ENCODE results near the gene ANXA5. TPM values are rescaled to one million over a fixed set of nuclear protein-coding genes. Genes with fewer than 3 reads are reported as not detected.
A peak's percentile ranks its signal among the peaks of the same experiment; 100 is the strongest.

ANXA5 gene
- total RNA-seq, 1 experiment from 2014 or later, result 231 TPM

- Histone ChIP-seq H4K8ac (replicated peaks; ENCODE audit: insufficient read length, low read depth, low read length) (no peak overlapping the region), H3K79me1 (ENCODE audit: insufficient read depth, low read depth, low read length, poor library complexity, severe bottlenecking) (no peaks in the 10 kb centered on the region)
- DNase-seq, result peak; percentile 63
Observed at GRCh38 chr4:121740796-121741409, 44.1 kb upstream of the ANXA5 start.

More at GRCh38 chr4:121740796-121741409, 44.1 kb upstream of the ANXA5 start:
- no peak overlapping the region for H2BK12ac ChIP-seq (ENCODE audit: insufficient read length, low read depth, low read length)
- H3K27ac Mint-ChIP-seq, result no peak overlapping the region; a peak in 1 of 7 replicates
- WGBS (ENCODE audit: extremely low coverage, insufficient read length, low lambda C conversion rate), result no CpG with 5 or more reads among the region's 12 CpGs
- no peak overlapping the region for H3K4me2 ChIP-seq (ENCODE audit: insufficient read depth, insufficient read length, low read length)
- no peaks in the 10 kb centered on the region; a peak in 1 of 7 replicates for H3K36me3 Mint-ChIP-seq (ENCODE audit: insufficient read depth in 1 of 3, low read depth in 3 of 3)
- peaks cover 3% of the 10 kb centered on the region in 2 experiments; a peak in 4 of 5 replicates for H3K9me3 Mint-ChIP-seq
- peaks cover 20% of the 10 kb centered on the region in 2 experiments for H3K4me1 Mint-ChIP-seq
- no peak for TF ChIP-seq CTCF (conservative IDR thresholded peaks at IDR 0.05)
- no peak overlapping the region for H2BK120ac ChIP-seq (ENCODE audit: low read depth, low read length, poor library complexity, severe bottlenecking)
- no peak overlapping the region for H3K56ac ChIP-seq (ENCODE audit: insufficient read length, low read depth, low read length)
- peaks cover 30% of the 10 kb centered on the region for H3K27me3 Mint-ChIP-seq (ENCODE audit: low read depth)
- H3K79me2 ChIP-seq (ENCODE audit: insufficient read depth, low read length), result no peaks in the 10 kb centered on the region
- no peak overlapping the region for H2AK5ac ChIP-seq (ENCODE audit: insufficient read length, low read length)
- H2BK20ac ChIP-seq (ENCODE audit: low read depth, low read length, poor library complexity, severe bottlenecking), result no peak overlapping the region
- no peak overlapping the region for H3K14ac ChIP-seq (ENCODE audit: insufficient read depth, low read length)
- no peak overlapping the region for H4K91ac ChIP-seq (ENCODE audit: insufficient read length, low read depth, low read length)
- peak overlapping the region in 1 of 2 experiments; percentile 7; a peak in 1 of 5 replicates for H3K4me3 Mint-ChIP-seq
- no peaks in the 10 kb centered on the region for H3K23me2 ChIP-seq (ENCODE audit: insufficient read length, low read depth, low read length, poor library complexity, severe bottlenecking)
- no peaks in the 10 kb centered on the region for H3K4me1 ChIP-seq (ENCODE audit: insufficient read depth, low read length)
- H3K18ac ChIP-seq (ENCODE audit: insufficient read length, low read depth, low read length), result no peak overlapping the region
- no peak overlapping the region for H2BK15ac ChIP-seq (ENCODE audit: low read depth, low read length)
- H4K20me1 ChIP-seq (ENCODE audit: control insufficient read depth, insufficient read depth, insufficient read length), result no peaks in the 10 kb centered on the region
- no peak overlapping the region for H3K9ac ChIP-seq (ENCODE audit: extremely low read depth, insufficient read length, low read length)
- no peaks in the 10 kb centered on the region for H3K27me3 ChIP-seq (ENCODE audit: insufficient read depth, low read length)
- H4K5ac ChIP-seq (ENCODE audit: insufficient read length, low read depth, low read length), result no peak overlapping the region
- H3K9me3 ChIP-seq (ENCODE audit: control insufficient read depth, low read depth, low read length), result no peaks in the 10 kb centered on the region
- no peak overlapping the region for H2AFZ ChIP-seq (ENCODE audit: low read length)
- H3K23ac ChIP-seq (ENCODE audit: insufficient read length, low read depth, low read length), result no peak overlapping the region
- no peak overlapping the region for H2BK5ac ChIP-seq (ENCODE audit: insufficient read length, low read length)
- H3T11ph ChIP-seq (ENCODE audit: low read length), result no peak overlapping the region
- no peak overlapping the region for H3K4ac ChIP-seq (ENCODE audit: low read depth, low read length)
- no peak overlapping the region for H3K27ac ChIP-seq (ENCODE audit: insufficient read length, low read depth, low read length)
